IMR-90 (cell line): Measurements from ENCODE around the gene PHOSPHO1. TPM values are rescaled to one million over a fixed set of nuclear protein-coding genes. Genes with fewer than 3 reads are reported as not detected.

Experiments
- ATAC-seq: fragments of 200-7000 bp; cut with Tn5 transposase; 2 replicates; pipeline ENCODE4 v1.9.1; 2020; ENCODE audit warnings: low read depth, mild to moderate bottlenecking, moderate library complexity
- BruUV-seq: library from RNA; stranded (reverse); fragments of 400-500 nt; replicated peaks from 2 replicates; lab custom pipeline; 2021; lab: Mats Ljungman, UMichigan
- CTCF ChIA-PET: fragments of 300-600 bp; formaldehyde crosslinking; extraction: SDS; loops from one replicate; lab custom pipeline; 2021; ENCODE audit warnings: antibody characterized with exemption; lab: Yijun Ruan, JAX
- POLR2A ChIA-PET: fragments of 300-600 bp; sonication (Branson Sonifier 250); formaldehyde crosslinking; loops from one replicate; lab custom pipeline; 2022; ENCODE audit warnings: antibody characterized with exemption; ENCODE audit not compliant: unreplicated experiment; lab: Charles Lee
- DNase-seq: peaks from one replicate; pipeline ENCODE4 v3.0.0; 2013
- H2AFZ ChIP-seq: replicated peaks from 2 replicates; pipeline ENCODE3; 2013; ENCODE audit warnings: low read length, mild to moderate bottlenecking; ENCODE audit not compliant: poor library complexity
- H2AK5ac ChIP-seq: 2 replicates; pipeline ENCODE4 v1.6.1; 2013; ENCODE audit warnings: low read depth, low read length, inconsistent platforms
- H2AK9ac ChIP-seq: replicated peaks from 2 replicates; pipeline ENCODE3; 2013; ENCODE audit warnings: mild to moderate bottlenecking, low read depth, low read length, moderate library complexity; ENCODE audit not compliant: poor library complexity
- H2BK120ac ChIP-seq: 2 replicates; pipeline ENCODE4 v1.6.1; 2013; ENCODE audit warnings: low read depth, low read length, inconsistent platforms
- H2BK15ac ChIP-seq: 3 replicates; pipeline ENCODE4 v1.6.1; 2013; ENCODE audit warnings: low read depth, low read length, inconsistent platforms
- H2BK20ac ChIP-seq: 2 replicates; pipeline ENCODE4 v1.6.1; 2013; ENCODE audit warnings: low read depth, mild to moderate bottlenecking, inconsistent platforms, low read length, moderate library complexity
- H2BK5ac ChIP-seq: 2 replicates; pipeline ENCODE4 v1.6.1; 2013; ENCODE audit warnings: mild to moderate bottlenecking, low read depth, low read length, inconsistent platforms; ENCODE audit not compliant: poor library complexity, severe bottlenecking
- H3K14ac ChIP-seq: replicated peaks from 2 replicates; pipeline ENCODE4 v1.6.1; 2013; ENCODE audit warnings: low read depth, low read length, inconsistent platforms
- H3K18ac ChIP-seq: 2 replicates; pipeline ENCODE4 v1.6.1; 2013; ENCODE audit warnings: low read depth, low read length, control low read depth
- H3K23ac ChIP-seq: 2 replicates; pipeline ENCODE4 v1.6.1; 2013; ENCODE audit warnings: low read depth, low read length, inconsistent platforms
- H3K27ac ChIP-seq: 2 replicates; pipeline ENCODE4 v1.5.1; 2013; ENCODE audit warnings: mild to moderate bottlenecking, control low read depth, low read length; ENCODE audit not compliant: insufficient read depth
- H3K27me3 ChIP-seq: 2 replicates; pipeline ENCODE4 v1.6.1; 2013; ENCODE audit warnings: low read length; ENCODE audit not compliant: control insufficient read depth, insufficient read depth
- H3K36me3 ChIP-seq: 2 replicates; pipeline ENCODE4 v1.6.1; 2013; ENCODE audit warnings: low read length, mixed read lengths; ENCODE audit not compliant: control insufficient read depth, insufficient read depth
- H3K4ac ChIP-seq: 2 replicates; pipeline ENCODE4 v1.6.1; 2013; ENCODE audit warnings: low read depth, low read length, inconsistent platforms
- H3K4me1 ChIP-seq: 2 replicates; pipeline ENCODE4 v1.6.1; 2013; ENCODE audit warnings: low read length, mixed read lengths; ENCODE audit not compliant: control insufficient read depth, insufficient read depth
- H3K4me2 ChIP-seq: 2 replicates; pipeline ENCODE4 v1.6.1; 2013; ENCODE audit warnings: low read depth, mild to moderate bottlenecking, control low read depth, low read length, moderate library complexity
- H3K4me3 ChIP-seq: 2 replicates; pipeline ENCODE4 v1.5.1; 2013; ENCODE audit warnings: low read depth, mild to moderate bottlenecking, control low read depth, low read length, moderate library complexity; ENCODE audit not compliant: insufficient read depth
- H3K56ac ChIP-seq: 2 replicates; pipeline ENCODE4 v1.6.1; 2013; ENCODE audit warnings: low read length, inconsistent platforms; ENCODE audit not compliant: insufficient read depth; ENCODE audit errors: extremely low read depth
- H3K79me1 ChIP-seq, 2 experiments: 2 replicates each; pipeline ENCODE4 v1.6.1; 2013; ENCODE audit warnings: low read length in 2 of 2, inconsistent platforms in 1 of 2, low read depth in 1 of 2
- H3K9ac ChIP-seq: 2 replicates; pipeline ENCODE4 v1.6.1; 2013; ENCODE audit warnings: low read depth, low read length, control low read depth
- H3K9me1 ChIP-seq: 2 replicates; pipeline ENCODE4 v1.6.1; 2013; ENCODE audit warnings: low read length, inconsistent platforms; ENCODE audit not compliant: insufficient read depth
- H3K9me3 ChIP-seq: 2 replicates; pipeline ENCODE4 v1.6.1; 2013; ENCODE audit warnings: low read length; ENCODE audit not compliant: control insufficient read depth, insufficient read depth
- H4K20me1 ChIP-seq: 2 replicates; pipeline ENCODE4 v1.6.1; 2013; ENCODE audit warnings: low read length, inconsistent platforms; ENCODE audit not compliant: insufficient read depth
- H4K5ac ChIP-seq: 2 replicates; pipeline ENCODE4 v1.6.1; 2013; ENCODE audit warnings: mild to moderate bottlenecking, low read depth, low read length, control low read depth
- H4K8ac ChIP-seq, 2 experiments: 2 replicates each; pipeline ENCODE4 v1.6.1; 2013; ENCODE audit warnings: low read depth in 2 of 2, low read length in 2 of 2, control low read depth in 1 of 2, inconsistent platforms in 1 of 2
- H4K91ac ChIP-seq: 2 replicates; pipeline ENCODE4 v1.6.1; 2013; ENCODE audit warnings: low read depth, low read length, inconsistent platforms; ENCODE audit not compliant: insufficient read depth
- BHLHE40 ChIP-seq: fragments of 150-350 bp; IDR thresholded peaks from 2 replicates; pipeline ENCODE4 v1.6.1; 2016; ENCODE audit warnings: mild to moderate bottlenecking, low read depth, low read length
- CEBPB ChIP-seq: IDR thresholded peaks from 2 replicates; pipeline ENCODE4 v1.6.1; 2012; ENCODE audit warnings: low read depth, low read length, improper control_type of control experiment
- CHD1 ChIP-seq: IDR thresholded peaks from 2 replicates; pipeline ENCODE4 v1.6.1; 2012; ENCODE audit warnings: low read depth, low read length, improper control_type of control experiment
- CTCF ChIP-seq: conservative IDR thresholded peaks from 2 replicates; pipeline ENCODE4 v1.5.1; 2012; ENCODE audit warnings: mild to moderate bottlenecking, low read depth, low read length, improper control_type of control experiment
- ELK1 ChIP-seq: fragments of 150-350 bp; IDR thresholded peaks from 2 replicates; pipeline ENCODE4 v1.6.1; 2016; ENCODE audit warnings: low read depth, mild to moderate bottlenecking, low read length, moderate library complexity, borderline replicate concordance
- FOS ChIP-seq: fragments of 150-350 bp; IDR thresholded peaks from 2 replicates; pipeline ENCODE4 v1.6.1; 2016; ENCODE audit warnings: low read depth, low read length
- MAFK ChIP-seq: IDR thresholded peaks from 2 replicates; pipeline ENCODE4 v1.6.1; 2012; ENCODE audit warnings: low read depth, low read length, improper control_type of control experiment
- MAZ ChIP-seq: IDR thresholded peaks from 2 replicates; pipeline ENCODE4 v1.6.1; 2012; ENCODE audit warnings: low read depth, mild to moderate bottlenecking, low read length, improper control_type of control experiment, moderate library complexity, borderline replicate concordance
- MXI1 ChIP-seq: IDR thresholded peaks from 2 replicates; pipeline ENCODE4 v1.6.1; 2012; ENCODE audit warnings: low read depth, mild to moderate bottlenecking, low read length, moderate library complexity, borderline replicate concordance
- NFE2L2 ChIP-seq: fragments of 150-350 bp; IDR thresholded peaks from 2 replicates; pipeline ENCODE4 v1.6.1; 2016; ENCODE audit warnings: low read depth, mild to moderate bottlenecking, low read length
- POLR2A ChIP-seq: IDR thresholded peaks from 2 replicates; pipeline ENCODE4 v1.6.1; 2012; ENCODE audit warnings: mild to moderate bottlenecking, low read depth, low read length
- RAD21 ChIP-seq: IDR thresholded peaks from 2 replicates; pipeline ENCODE4 v1.6.1; 2012; ENCODE audit warnings: low read length, improper control_type of control experiment
- RCOR1 ChIP-seq: IDR thresholded peaks from 2 replicates; pipeline ENCODE4 v1.6.1; 2012; ENCODE audit warnings: mild to moderate bottlenecking, low read length, improper control_type of control experiment; ENCODE audit not compliant: insufficient replicate concordance
- RFX5 ChIP-seq: IDR thresholded peaks from 2 replicates; pipeline ENCODE4 v1.8.0; 2012; ENCODE audit warnings: low read depth, mild to moderate bottlenecking, low read length, moderate library complexity
- SMC3 ChIP-seq: fragments of 150-350 bp; IDR thresholded peaks from 2 replicates; pipeline ENCODE4 v1.6.1; 2016; ENCODE audit warnings: low read depth, mild to moderate bottlenecking, antibody characterized with exemption, low read length, moderate library complexity
- USF2 ChIP-seq: fragments of 150-350 bp; IDR thresholded peaks from 2 replicates; pipeline ENCODE4 v1.6.1; 2017; ENCODE audit warnings: mild to moderate bottlenecking, antibody characterized with exemption, low read length, low read depth
- WGBS, 2 experiments: methylation state at CpG; one replicate each; pipeline versions ENCODE4 v1.1.5 to v1.1.7; 2013; ENCODE audit warnings: missing lambda C conversion rate in 2 of 2; ENCODE audit not compliant: insufficient read length in 1 of 2; ENCODE audit errors: extremely low coverage in 2 of 2; 5-methylcytosine and 5-hydroxymethylcytosine counted together
- dilution Hi-C: fragments of 300-500 bp; cut with HindIII; formaldehyde crosslinking; loops from one replicate; pipeline ENCODE4 v1.14.3; 2018; ENCODE audit warnings: low sequenced_read_pairs; ENCODE audit not compliant: unreplicated experiment
- in situ Hi-C: fragments of 300-500 bp; cut with MboI; formaldehyde crosslinking; loops from 3 replicates; pipeline ENCODE4 v1.14.3; 2019; ENCODE audit warnings: low sequenced_read_pairs, inconsistent platforms, mixed read lengths
- intact Hi-C: fragments of 100-400 bp; cut with micrococcal nuclease; formaldehyde crosslinking; loops from 2 replicates; pipeline ENCODE4 v1.10.0; 2022
- polyA plus RNA-seq, 3 experiments: library from polyadenylated mRNA; depleted of rRNA; stranded (reverse); fragments of >200 nt; gene quantifications; 2 replicates each; pipeline ENCODE4 v1.2.3, GENCODE V29; 2012; ENCODE audit warnings: low replicate concordance in 1 of 3
- total RNA-seq: library from RNA; depleted of rRNA; stranded (reverse); fragments of >200 nt; gene quantifications from 2 replicates; pipeline ENCODE4 v1.2.3, GENCODE V29; 2012

Gene PHOSPHO1
- total and polyA plus RNA-seq, 2 of the 4 experiments (the other 2 are of a cell fraction) = under 0.01 to 0.48 TPM

DNA sequence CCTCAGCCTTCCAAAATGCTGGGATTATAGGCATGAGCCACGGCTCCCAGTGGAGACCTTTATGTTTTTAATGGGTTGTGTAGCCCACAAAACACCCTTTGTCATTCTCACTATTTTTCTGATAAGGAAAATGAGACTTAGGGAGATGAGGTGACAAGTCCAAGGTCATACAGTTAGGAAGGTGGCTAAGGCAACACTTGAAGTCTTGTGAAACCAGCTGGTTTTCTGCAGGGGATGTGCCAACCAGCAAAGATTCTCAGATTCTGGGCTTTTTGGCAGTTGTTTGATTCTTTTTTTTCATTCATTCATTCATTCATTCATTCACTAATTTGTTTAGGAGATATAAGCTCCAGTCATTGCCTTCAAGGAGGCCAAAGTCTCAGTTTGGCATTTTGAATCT, 10.0 kb upstream of the PHOSPHO1 start:
- no CpG with 5 or more reads among the region's 1 CpG for WGBS, 2 experiments
- dilution Hi-C loops = no loop called here

More for the DNA sequence above, 10.0 kb upstream of the PHOSPHO1 start:
- Histone ChIP-seq H2BK20ac (no peak overlapping the region), H3K4me2 (no peak overlapping the region), H4K20me1 (no peaks in the 10 kb centered on the region), H2BK15ac (no peak overlapping the region), H4K8ac (no peak overlapping the region), H4K5ac (no peak overlapping the region), H3K9me1 (no peaks in the 10 kb centered on the region), H2AK9ac (no peak overlapping the region), H4K91ac (no peak overlapping the region), H3K18ac (no peak overlapping the region), H3K9me3 (no peaks in the 10 kb centered on the region), H2BK120ac (no peak overlapping the region), H3K4me1 (no peaks in the 10 kb centered on the region), H3K79me1 (no peaks in the 10 kb centered on the region), H2AK5ac (no peak overlapping the region), H3K4ac (no peak overlapping the region), H3K4me3 (no peak overlapping the region), H3K14ac (no peak overlapping the region), H3K56ac (no peak overlapping the region), H3K27me3 (peaks cover 26% of the 10 kb centered on the region), H3K27ac (no peak overlapping the region), H2AFZ (no peak overlapping the region), H2BK5ac (no peak overlapping the region), H3K9ac (no peak overlapping the region), H3K36me3 (no peaks in the 10 kb centered on the region), H3K23ac (no peak overlapping the region)
- POLR2A ChIA-PET = no interaction called here
- DNase-seq (no peak), ATAC-seq (no peak)
- CTCF ChIA-PET = interaction anchor here (0.6 kb wide), 1 partner anchor 13 kb away, joined by 3 read pairs; no protein-coding TSS in a partner anchor
- in situ Hi-C loops = no loop called here
- no TSS peak for BruUV-seq
- intact Hi-C loops = no loop called here
- TF ChIP-seq NFE2L2 (no peak), MAZ (no peak), BHLHE40 (no peak), RFX5 (no peak), RCOR1 (no peak), MXI1 (no peak), MAFK (no peak), FOS (no peak), POLR2A (no peak), ELK1 (no peak), USF2 (no peak), CTCF (no peak), RAD21 (no peak), CHD1 (no peak), CEBPB (no peak), SMC3 (no peak)
